ENCODE measurements around the gene KLRF2.

DNA sequence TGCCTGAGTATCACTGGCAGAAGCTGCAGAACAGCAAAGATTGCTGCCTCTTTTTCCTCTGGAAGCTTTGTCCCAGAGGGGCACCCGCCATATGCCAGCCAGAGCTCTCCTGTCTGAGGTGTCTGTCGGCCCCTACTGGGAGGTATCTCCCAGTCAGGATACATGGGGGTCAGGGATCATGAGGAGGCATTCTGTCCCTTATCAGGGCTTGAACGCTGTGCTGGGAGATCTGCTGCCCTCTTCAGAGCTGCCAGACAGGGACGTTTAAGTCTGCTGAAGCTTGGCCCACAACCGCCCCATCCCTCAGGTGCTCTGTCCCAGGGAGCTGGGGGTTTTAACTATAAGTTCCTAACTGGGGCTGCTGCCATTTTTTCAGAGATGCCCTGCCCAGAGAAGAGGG lies 32.4 kb upstream of the KLRF2 start:
- TF ChIP-seq, protein P1, sequence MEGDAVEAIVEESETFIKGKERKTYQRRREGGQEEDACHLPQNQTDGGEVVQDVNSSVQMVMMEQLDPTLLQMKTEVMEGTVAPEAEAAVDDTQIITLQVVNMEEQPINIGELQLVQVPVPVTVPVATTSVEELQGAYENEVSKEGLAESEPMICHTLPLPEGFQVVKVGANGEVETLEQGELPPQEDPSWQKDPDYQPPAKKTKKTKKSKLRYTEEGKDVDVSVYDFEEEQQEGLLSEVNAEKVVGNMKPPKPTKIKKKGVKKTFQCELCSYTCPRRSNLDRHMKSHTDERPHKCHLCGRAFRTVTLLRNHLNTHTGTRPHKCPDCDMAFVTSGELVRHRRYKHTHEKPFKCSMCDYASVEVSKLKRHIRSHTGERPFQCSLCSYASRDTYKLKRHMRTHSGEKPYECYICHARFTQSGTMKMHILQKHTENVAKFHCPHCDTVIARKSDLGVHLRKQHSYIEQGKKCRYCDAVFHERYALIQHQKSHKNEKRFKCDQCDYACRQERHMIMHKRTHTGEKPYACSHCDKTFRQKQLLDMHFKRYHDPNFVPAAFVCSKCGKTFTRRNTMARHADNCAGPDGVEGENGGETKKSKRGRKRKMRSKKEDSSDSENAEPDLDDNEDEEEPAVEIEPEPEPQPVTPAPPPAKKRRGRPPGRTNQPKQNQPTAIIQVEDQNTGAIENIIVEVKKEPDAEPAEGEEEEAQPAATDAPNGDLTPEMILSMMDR (IDR thresholded peaks at IDR 0.05): no peak
- no peak for TF ChIP-seq EZH2 (IDR thresholded peaks at IDR 0.05)
- no peak for TF ChIP-seq EZH2phosphoT487 (IDR thresholded peaks at IDR 0.05)
